ENCODE data around the gene SPPL3. TPM values are rescaled to one million over a fixed set of nuclear protein-coding genes. Genes with fewer than 3 reads are reported as not detected.

SPPL3 gene
- total and polyA plus RNA-seq, 2 experiments from 2014 or later = 10.9 to 27.8 TPM

DNA sequence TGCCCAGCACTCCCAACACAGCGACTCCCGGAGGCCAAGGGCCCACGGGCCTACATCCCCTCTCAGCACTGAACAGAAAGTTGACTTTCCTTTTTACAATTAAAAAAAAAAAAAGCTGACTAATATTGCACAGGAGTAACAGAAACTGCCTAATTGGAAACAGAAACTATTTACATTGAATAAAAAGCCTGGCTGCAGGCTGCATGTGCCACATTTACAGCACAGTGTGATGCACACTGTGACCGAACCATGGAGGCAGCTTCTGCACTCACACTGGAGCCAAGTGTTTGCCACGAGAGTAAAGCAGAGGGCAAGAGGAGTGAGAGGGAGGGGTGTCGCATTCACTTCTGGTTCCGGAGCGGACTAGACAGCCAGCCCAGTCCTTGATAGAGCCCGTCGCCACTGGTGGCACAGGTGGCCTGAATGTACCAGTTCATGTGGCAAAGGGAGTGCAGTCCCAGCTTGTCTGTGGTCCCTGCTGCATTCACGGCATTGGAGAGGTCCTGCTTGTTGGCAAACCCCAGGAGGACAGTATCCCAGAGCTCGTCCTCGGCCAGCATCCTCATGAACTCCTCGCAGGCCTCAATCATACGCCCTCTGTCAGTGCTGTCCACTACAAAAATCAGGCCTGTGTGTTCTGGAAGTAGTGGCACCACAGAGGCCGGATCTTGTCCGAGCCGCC lies 59.2 kb downstream of the SPPL3 start:
- Histone ChIP-seq H4K20me1 (replicated peaks; ENCODE audit: insufficient read depth) (peaks cover 9% of the 10 kb centered on the region), H3K4me1 (ENCODE audit: insufficient read depth) (no peaks in the 10 kb centered on the region), H3K27ac (ENCODE audit: low read depth) (no peak overlapping the region), H3K4me2 (no peak overlapping the region), H3K27me3 (ENCODE audit: insufficient read depth) (no peaks in the 10 kb centered on the region), H2AFZ (no peak overlapping the region), H3K36me3 (ENCODE audit: insufficient read depth) (no peaks in the 10 kb centered on the region), H3K9me2 (ENCODE audit: insufficient read depth) (no peaks in the 10 kb centered on the region), H3K4me3 (no peak overlapping the region), H3F3A (replicated peaks; ENCODE audit: low read depth) (no peaks in the 10 kb centered on the region), H3K79me2 (replicated peaks; ENCODE audit: insufficient read depth) (peaks cover 44% of the 10 kb centered on the region)
- TF ChIP-seq ZNF462 (CRISPR knock-in tag; IDR thresholded peaks at IDR 0.05) (no peak), CTCF (conservative IDR thresholded peaks at IDR 0.05; ENCODE audit: low read depth in 2 of 2) (no peak), JUNB (IDR thresholded peaks at IDR 0.05; ENCODE audit: unreplicated experiment) (no peak), ZNF331 (CRISPR knock-in tag; IDR thresholded peaks at IDR 0.05; ENCODE audit: low read depth) (no peak), CREB1 (CRISPR knock-in tag; IDR thresholded peaks at IDR 0.05; ENCODE audit: low read depth) (no peak), POLR2AphosphoS5 (IDR thresholded peaks at IDR 0.05; ENCODE audit: low read depth) (no peak), ETS1 (IDR thresholded peaks at IDR 0.05) (no peak), NANOG (IDR thresholded peaks at IDR 0.05; ENCODE audit: borderline replicate concordance) (no peak)
- TF ChIP-seq, protein P1, sequence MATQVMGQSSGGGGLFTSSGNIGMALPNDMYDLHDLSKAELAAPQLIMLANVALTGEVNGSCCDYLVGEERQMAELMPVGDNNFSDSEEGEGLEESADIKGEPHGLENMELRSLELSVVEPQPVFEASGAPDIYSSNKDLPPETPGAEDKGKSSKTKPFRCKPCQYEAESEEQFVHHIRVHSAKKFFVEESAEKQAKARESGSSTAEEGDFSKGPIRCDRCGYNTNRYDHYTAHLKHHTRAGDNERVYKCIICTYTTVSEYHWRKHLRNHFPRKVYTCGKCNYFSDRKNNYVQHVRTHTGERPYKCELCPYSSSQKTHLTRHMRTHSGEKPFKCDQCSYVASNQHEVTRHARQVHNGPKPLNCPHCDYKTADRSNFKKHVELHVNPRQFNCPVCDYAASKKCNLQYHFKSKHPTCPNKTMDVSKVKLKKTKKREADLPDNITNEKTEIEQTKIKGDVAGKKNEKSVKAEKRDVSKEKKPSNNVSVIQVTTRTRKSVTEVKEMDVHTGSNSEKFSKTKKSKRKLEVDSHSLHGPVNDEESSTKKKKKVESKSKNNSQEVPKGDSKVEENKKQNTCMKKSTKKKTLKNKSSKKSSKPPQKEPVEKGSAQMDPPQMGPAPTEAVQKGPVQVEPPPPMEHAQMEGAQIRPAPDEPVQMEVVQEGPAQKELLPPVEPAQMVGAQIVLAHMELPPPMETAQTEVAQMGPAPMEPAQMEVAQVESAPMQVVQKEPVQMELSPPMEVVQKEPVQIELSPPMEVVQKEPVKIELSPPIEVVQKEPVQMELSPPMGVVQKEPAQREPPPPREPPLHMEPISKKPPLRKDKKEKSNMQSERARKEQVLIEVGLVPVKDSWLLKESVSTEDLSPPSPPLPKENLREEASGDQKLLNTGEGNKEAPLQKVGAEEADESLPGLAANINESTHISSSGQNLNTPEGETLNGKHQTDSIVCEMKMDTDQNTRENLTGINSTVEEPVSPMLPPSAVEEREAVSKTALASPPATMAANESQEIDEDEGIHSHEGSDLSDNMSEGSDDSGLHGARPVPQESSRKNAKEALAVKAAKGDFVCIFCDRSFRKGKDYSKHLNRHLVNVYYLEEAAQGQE (IDR thresholded peaks at IDR 0.05; ENCODE audit: unreplicated experiment) = no peak
- Mint-ChIP-seq H3K4me3 (no peak overlapping the region), H3K27ac (no peak overlapping the region), H3K27me3 (ENCODE audit: insufficient read depth, low read depth, poor library complexity) (peaks cover 2% of the 10 kb centered on the region), H3K9me3 (no peaks in the 10 kb centered on the region), H3K36me3 (ENCODE audit: low read depth) (no peaks in the 10 kb centered on the region), H3K4me1 (peaks cover 4% of the 10 kb centered on the region)
- ATAC-seq (peak; percentile 30; the same call in 2 of the 3 replicates), DNase-seq (ENCODE audit: low spot score) (no peak)

All from GM23338 (cell line).